Measurements from ENCODE around the gene MS4A12. TPM values are rescaled to one million over a fixed set of nuclear protein-coding genes. Genes with fewer than 3 reads are reported as not detected.
A peak's percentile ranks its signal among the peaks of the same experiment; 100 is the strongest.
"Not testable (repeated sequence)": the region's sequence is repeated elsewhere in the genome, so short reads cannot be mapped to it uniquely, and the experiment has no call there.

MS4A12 gene, protein sequence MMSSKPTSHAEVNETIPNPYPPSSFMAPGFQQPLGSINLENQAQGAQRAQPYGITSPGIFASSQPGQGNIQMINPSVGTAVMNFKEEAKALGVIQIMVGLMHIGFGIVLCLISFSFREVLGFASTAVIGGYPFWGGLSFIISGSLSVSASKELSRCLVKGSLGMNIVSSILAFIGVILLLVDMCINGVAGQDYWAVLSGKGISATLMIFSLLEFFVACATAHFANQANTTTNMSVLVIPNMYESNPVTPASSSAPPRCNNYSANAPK
- not detected in 2 replicates for total RNA-seq (2014; rRNA removed; shearing (Covaris generic))

- DNase-seq (ENCODE audit: low spot score): no peak
Observed at GRCh38 chr11:60492488-60493009, at the start of gene MS4A12. TSS of gene MS4A12 (plus strand) at chr11:60492778. CDS start at chr11:60497319, 4,541 bp downstream.

DNA sequence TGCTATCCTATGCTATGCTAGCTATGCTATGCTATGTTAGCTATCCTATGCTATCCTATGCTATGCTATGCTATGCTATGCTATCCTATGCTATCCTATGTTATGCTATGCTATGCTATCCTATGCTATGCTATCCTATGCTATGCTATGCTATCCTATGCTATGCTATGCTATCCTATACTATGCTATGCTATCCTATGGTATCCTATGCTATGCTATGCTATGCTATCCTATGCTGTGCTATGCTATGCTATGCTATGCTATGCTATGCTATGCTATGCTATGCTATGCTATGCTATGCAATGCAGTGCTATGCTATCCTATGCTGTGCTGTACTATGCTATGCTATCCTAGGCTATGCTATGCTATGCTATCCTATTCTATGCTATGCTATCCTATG is 45.5 kb upstream of the MS4A12 start:
- DNase-seq (ENCODE audit: low spot score): no peak

DNA sequence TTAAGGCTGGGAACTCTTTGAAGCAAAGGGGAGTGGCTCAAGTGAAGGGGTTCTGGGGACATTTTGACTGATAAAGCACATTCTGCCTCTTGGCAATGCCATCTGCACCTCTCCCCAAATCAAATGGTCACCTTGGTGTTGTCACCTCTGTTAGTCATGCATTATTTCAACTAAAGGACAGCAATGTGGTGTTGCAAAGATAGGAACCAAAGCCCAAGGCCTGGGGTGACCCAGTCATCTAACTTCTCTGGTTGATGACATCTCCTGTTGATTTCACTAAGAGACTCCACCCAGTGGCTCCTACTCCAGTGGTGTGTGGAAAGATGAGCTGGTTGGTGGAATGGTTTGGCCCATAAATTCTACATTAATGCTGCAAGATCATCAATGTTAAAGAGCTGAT is 44.7 kb upstream of the MS4A12 start:
- DNase-seq (ENCODE audit: low spot score): no peak

- not testable (repeated sequence) for DNase-seq (ENCODE audit: low spot score)
Observed at GRCh38 chr11:60451185-60451584, 41.4 kb upstream of the MS4A12 start.

DNA sequence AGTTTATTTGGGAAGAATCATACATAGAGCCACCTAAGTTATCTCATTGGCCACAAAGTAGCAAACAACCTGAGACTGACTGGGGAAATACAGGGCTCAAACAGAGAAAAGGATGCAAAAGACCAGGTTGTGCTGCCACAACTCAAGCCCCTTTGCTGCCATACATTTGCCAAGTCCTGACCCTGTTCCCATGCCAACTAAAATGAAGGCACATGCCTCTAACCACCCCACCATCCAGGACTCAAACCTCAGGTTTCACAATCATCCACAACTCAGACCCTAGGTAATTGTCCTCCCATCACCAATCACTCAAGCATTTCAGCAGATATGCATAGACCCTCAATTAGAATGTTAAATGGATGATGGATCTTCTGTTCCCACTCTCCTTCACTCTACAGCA is 38.4 kb upstream of the MS4A12 start:
- no peak for DNase-seq (ENCODE audit: low spot score)

- no peak for DNase-seq (ENCODE audit: low spot score)
Observed at GRCh38 chr11:60455531-60456042, 37.0 kb upstream of the MS4A12 start, which contains the start of gene MS4A1. TSS of gene MS4A1 (plus strand) at chr11:60455847. CDS start at chr11:60462375, 6,528 bp downstream.

GRCh38 chr11:60457576-60457975 is 35.0 kb upstream of the MS4A12 start:
- no peak for DNase-seq (ENCODE audit: low spot score)

- DNase-seq (ENCODE audit: low spot score): no peak
Observed at GRCh38 chr11:60459345-60459744, 33.2 kb upstream of the MS4A12 start.

DNA sequence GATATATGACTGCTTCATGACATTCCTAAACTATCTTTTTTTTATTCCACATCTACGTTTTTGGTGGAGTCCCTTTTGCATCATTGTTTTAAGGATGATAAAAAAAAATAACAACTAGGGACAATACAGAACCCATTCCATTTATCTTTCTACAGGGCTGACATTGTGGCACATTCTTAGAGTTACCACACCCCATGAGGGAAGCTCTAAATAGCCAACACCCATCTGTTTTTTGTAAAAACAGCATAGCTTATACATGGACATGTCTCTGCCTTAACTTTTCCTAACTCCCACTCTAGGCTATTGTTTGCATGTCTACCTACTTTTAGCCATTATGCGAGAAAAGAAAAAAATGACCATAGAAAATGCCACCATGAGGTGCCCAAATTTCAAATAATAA is 23.7 kb upstream of the MS4A12 start:
- no peak for DNase-seq (ENCODE audit: low spot score)

GRCh38 chr11:60469723-60470122 is 22.9 kb upstream of the MS4A12 start:
- no peak for DNase-seq (ENCODE audit: low spot score)

DNA sequence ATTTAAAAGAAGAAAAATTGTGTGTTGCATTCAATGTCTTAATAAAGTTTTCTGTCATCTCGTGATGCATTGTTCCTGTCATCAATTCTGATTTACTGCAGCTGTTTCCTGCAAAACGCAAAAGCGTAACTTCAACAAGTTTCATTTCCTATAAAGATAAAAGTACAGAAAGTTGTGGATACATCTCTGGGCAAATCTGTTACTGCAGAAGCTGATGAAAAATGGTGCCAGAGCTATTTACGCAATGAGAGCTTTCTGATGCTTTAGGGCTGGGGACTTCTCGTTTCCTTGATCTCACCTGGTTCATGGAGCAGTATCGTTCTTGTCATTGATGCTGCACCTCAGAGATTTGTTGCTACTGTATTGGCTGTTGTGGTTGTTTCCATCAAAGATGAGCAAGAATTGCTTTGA is 15.5 kb upstream of the MS4A12 start:
- DNase-seq (ENCODE audit: low spot score): no peak

DNA sequence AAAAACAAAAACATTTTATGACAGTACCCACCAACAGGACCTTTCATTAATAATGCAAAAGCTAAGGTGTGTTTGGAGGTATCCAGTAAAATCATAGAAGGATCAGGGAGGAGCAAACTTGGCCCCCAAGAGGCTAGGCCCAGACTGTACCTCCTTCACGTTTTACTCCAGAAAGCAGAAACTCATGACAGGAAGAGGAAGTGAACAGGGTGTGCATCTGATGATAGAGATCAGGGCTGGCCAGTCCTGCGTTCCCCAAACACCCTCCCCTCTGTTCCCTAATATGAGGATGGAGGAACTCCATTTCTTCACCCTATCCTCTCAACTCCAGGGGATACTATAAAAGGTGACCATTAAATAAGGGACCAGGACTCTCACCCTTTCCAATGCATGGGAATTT is 10.2 kb upstream of the MS4A12 start:
- DNase-seq (ENCODE audit: low spot score): no peak

DNA sequence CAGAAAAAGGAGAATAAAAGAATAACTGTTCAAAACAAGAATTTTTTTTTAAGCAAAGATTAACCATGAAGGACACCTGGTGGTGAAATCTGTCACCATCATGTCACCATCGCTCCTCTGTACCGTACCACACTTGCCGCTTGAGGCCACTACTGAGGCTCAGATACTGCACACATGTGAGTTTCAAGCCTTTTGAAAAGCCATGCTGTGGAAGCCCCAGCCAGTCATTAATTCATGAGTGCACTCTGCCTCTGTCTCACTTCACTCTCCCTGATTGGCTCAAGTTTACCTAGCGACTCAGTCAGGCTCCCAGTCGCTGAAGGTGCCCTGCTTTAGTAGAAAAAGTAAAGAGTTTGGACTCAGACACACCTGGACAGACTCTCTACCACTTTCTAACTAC is 6.6 kb upstream of the MS4A12 start:
- no peak for DNase-seq (ENCODE audit: low spot score)

- no peak for DNase-seq (ENCODE audit: low spot score)
Observed at GRCh38 chr11:60493454-60493853, 876 bp downstream of the MS4A12 start.

- no peak for DNase-seq (ENCODE audit: low spot score)
Observed at GRCh38 chr11:60498399-60498798, 5.8 kb downstream of the MS4A12 start.

GRCh38 chr11:60498853-60499252 is 6.3 kb downstream of the MS4A12 start:
- no peak for DNase-seq (ENCODE audit: low spot score)

DNA sequence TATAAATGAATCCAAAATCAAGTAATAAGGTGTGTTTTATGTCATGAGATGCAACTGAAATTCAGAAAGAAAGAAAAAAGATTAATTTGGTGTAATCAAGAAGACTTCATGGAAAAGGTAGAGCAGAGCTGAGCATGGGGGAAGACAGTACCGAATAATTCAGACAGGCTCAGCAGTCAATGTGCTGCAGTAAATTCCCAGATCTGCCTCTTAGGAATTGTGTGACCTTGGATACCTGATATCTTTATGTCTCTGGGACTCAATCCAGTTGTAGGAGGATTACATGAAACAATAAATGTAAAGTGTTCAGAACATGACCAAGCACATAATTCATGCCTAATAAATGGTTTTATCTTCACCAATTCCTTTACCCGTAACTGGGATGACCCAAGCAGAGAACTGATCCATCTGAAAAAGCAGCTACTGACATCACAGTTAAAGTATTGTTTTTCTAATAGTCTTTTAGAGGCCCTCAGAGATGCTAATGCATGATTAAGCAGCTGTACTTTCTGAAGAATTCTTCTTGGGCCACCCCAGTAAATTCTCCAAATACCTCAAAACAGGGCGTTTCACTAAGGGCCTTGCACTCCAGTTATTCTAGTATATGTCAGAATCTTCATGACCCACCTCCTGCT is 7.8 kb downstream of the MS4A12 start:
- no peak for DNase-seq (ENCODE audit: low spot score)

- DNase-seq (ENCODE audit: low spot score): no peak
Observed at GRCh38 chr11:60502221-60502775, 9.7 kb downstream of the MS4A12 start.

DNA sequence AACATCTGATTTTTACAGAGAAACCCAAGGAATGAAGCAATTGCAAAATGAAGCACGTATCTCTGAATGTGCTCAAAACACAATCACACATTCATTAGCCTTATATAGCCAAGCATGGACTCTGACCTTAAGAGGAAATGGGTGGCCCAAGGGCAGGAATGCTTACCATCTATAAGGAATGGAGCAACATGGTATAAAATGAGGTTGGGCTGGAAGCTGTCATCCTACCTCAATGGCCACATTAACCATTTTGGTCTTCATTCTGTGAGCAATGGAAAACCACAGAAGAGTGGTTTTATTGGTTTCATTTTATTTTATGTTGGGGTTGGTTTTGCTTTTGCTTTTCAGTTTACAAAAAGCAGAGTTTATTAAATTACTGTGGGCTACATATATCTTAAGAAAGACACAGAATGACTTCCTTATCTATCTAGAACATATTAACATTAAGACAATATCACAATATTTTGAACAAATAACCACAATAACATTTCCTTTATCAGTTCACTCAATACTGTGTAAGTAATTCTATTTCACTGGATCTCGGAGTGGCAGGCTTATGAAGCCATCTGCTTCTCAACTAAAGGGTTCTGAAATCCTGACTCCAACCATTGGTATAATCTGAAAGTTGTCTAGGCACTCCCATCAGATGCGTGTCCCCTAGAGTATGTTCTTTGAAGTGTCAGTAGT is 11.8 kb downstream of the MS4A12 start:
- DNase-seq (ENCODE audit: low spot score): peak; percentile 4

GRCh38 chr11:60509609-60510008 is 17.0 kb downstream of the MS4A12 start:
- not testable (repeated sequence) for DNase-seq (ENCODE audit: low spot score)

DNA sequence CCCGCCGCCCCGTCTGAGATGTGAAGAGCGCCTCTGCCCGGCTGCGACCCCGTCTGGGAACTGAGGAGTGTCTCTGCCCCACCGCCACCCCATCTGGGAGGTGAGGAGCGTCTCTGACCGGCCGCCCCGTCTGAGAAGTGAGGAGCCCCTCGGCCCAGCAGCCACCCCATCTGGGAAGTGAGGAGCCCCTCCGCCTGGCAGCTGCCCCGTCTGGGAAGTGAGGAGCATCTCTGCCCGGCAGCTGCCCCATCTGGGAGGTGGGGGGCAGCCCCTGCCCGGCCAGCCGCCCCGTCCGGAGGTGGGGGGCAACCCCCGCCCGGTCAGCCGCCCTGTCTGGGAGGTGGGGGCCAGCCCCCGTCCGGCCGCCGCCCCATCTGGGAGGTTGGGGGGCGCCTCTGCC is 17.6 kb downstream of the MS4A12 start:
- DNase-seq (ENCODE audit: low spot score): not testable (repeated sequence)

DNA sequence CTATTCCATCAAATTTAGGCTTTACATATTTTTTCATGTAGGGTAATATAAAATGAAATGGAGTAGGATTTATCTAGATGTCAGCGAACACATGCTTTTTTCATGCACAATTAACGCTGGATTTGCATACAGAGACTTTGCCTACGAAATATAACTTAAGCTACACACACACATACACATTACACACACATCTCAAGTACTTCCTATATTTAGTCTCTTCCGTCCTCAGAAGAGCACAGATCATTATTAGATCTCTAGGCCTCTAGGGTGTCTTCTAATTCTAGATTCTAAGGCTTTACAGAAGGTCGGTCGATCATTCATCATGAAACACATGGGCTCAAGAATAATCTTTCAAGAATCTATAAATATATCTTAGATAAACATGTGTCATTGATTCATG is 18.8 kb downstream of the MS4A12 start:
- no peak for DNase-seq (ENCODE audit: low spot score)

Measured in H4 (cell line).